GM19239 (cell line): ENCODE results near the gene ATOSB.
"Not testable (repeated sequence)": the region's sequence is repeated elsewhere in the genome, so short reads cannot be mapped to it uniquely, and the experiment has no call there.

Experiments used
- DNase-seq: peaks from one replicate; pipeline ENCODE4 v3.0.0; 2011; ENCODE audit warnings: low spot score; ENCODE audit not compliant: insufficient read length
- FAIRE-seq: peaks from 2 replicates; lab custom pipeline; 2011; peaks lifted over from hg19 to GRCh38; lab: Jason Lieb, UNC

ATOSB gene

GRCh38 chr9:35115680-35116538 lies at the start of gene ATOSB:
ATOSB (minus strand) TSS chr9:35115862; CDS start chr9:35108274, 7,588 bp downstream.
- DNase-seq (peak; percentile 82), FAIRE-seq (peak; percentile 96)

- no peak for FAIRE-seq
- DNase-seq: no peak
Observed at GRCh38 chr9:35164711-35165110, 49.0 kb upstream of the ATOSB start.

DNA sequence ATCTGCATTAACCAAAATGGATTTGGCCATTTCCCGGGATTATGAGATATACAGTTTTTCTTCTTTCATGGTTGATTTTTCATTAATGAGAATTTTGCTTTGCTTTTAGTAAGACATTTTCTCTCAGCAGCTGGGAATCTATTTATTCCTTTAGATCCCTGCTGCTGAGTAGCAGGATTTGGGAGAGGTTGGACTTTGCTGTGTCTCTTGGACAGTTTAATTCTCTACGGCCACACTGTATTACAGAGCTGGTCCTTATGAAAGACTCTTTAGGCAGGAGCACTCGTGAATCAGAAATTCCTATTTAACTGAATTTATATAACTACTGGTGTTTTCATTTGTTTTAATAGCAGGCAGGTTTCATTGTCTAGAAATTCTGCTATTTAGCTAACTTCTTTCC lies 47.8 kb upstream of the ATOSB start:
- FAIRE-seq: no peak
- no peak for DNase-seq

GRCh38 chr9:35162605-35163315 lies 47.1 kb upstream of the ATOSB start:
- FAIRE-seq (peak; percentile 70), DNase-seq (no peak)

- FAIRE-seq: no peak
- DNase-seq: peak; percentile 52
Observed at GRCh38 chr9:35161713-35162604, 46.3 kb upstream of the ATOSB start, which contains the start of gene UNC13B. UNC13B (plus strand) TSS chr9:35162009; CDS start chr9:35162284, 275 bp downstream.

DNA sequence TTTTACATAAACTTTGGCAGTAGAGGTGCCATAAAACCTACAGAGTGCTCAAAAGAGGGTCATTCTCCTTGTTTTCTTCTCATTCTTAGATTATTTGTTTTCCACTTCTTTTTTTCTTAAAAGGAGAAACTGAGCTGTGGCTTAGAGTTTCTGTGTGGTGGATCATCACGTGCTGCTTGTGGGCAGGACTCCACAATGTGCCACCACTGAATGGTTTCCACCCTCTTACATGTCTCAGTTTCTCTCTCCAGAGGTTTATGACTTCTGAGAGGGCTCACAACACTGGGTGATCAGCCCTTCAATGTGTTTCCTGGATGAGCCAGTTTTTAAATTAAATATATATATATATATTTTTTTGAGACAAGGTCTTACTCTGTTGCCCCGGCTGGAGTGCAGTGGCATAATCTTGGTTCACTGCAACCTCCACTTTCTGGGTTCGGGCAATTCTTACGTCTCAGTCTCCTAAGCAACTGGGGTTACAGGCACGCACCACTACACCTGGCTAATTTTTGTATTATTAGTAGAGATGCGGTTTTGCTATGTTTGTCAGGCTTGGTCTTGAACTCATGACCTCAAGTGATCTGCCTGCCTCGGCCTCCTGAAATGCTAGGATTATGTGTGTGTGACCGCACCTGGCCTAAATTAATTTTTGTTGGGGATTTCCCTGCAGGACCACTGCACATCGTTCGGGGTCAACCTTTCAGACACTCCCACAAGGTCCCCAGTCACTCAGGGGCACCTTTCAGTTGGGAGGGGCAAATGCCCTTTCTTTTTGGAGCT lies 43.0 kb upstream of the ATOSB start:
- no peak for DNase-seq
- peak; percentile 68 for FAIRE-seq

- DNase-seq, FAIRE-seq: not testable (repeated sequence)
Observed at GRCh38 chr9:35157836-35158235, 42.2 kb upstream of the ATOSB start.

DNA sequence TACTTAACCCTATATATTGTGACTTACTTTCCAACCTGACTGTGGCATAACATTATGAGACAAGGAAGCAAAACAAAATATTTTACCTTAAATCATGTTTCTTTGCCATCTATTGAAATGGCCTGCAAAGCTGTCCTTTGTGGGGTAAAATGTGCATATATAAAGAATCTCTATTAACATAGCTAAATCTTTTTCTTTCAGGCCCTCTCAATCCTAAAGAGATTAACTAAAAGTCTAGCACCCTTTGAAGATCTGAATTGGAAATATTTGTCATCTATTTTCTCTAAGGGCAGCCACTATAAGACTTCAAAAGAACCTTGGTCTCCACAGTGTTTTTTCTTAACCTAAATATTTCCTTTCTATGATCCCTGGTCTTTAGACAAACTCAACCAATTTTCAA lies 41.1 kb upstream of the ATOSB start:
- FAIRE-seq (no peak), DNase-seq (no peak)

DNA sequence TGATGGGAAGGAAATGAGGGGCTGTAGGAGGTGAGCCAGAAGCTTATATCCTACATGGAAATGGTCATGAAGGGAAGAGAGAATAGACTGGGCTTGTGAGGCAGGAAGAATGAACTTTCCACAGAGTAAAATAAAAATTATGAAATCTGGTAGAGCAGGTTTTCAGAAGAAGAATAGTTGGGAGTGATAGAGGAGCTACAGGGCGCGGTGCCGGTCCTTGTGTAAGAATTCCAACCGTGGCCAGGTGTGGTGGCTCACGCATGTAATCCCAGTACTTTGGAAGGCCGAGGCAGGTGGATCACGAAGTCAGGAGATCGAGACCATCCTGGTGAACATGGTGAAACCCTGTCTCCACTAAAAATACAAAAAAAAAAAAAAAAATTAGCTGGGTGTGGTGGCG lies 37.3 kb upstream of the ATOSB start:
- FAIRE-seq (no peak), DNase-seq (no peak)

GRCh38 chr9:35147941-35148563 lies 32.4 kb upstream of the ATOSB start:
- DNase-seq, FAIRE-seq: not testable (repeated sequence)

DNA sequence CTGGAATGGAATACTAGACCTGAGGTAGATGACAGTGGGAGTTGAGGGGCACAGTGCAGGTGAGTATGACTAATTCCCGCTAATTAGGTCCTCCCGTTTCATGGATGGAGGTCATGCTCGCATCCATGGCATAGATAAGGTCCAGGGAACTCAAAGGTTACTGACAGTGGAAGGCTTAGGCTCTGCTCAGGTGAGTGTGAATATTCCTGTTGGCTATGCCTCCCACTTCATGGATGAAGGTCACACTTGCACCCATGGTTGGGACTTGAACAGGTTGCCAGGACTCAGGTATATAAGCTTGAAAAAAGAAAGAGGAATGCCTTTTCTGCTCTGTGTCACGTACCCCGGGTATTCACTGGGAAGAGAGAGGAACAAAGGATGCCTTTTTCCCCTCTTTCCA lies 26.4 kb upstream of the ATOSB start:
- DNase-seq (no peak), FAIRE-seq (no peak)

- FAIRE-seq: no peak
Observed at GRCh38 chr9:35140093-35140492, 24.4 kb upstream of the ATOSB start.

DNA sequence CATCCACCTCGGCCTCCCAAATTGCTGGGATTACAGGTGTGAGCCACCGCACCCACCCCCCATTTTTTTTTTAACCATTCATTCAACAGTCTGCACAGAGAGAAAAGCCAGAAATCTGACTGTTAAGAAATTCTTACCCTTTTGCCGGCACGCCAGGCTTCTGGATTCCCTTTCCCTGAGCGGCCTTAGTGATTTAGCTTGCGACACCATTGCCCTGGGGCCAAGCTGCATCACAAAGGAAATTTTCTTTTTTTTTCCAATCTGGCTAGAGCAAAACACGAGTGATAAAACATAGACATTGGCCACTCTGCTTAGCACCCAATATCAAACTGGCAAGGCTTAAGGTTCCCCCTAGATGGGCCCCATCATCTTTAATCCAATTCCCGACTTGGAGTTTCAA lies 21.2 kb upstream of the ATOSB start:
- DNase-seq (no peak), FAIRE-seq (no peak)

More at GRCh38 chr9:35140093-35140492, 24.4 kb upstream of the ATOSB start:
- DNase-seq: no peak

DNA sequence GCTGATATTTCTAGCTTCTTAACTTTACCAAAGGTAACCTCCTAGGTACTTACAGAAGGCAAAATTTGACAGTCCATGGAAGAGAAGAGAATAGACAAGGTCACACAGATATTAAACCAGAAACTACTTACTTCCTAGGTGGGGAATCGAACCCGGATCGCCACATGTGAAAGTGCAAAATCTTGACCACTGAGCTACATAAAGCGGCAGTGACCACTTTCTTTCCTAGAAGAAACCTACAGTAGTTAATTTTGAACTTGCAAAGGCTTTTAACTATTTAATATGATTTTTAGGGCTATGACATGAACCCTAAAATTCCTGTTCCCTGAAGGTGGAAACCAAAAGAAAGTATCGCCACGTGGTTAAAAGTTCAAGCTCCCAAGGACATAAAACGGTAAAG lies 20.3 kb upstream of the ATOSB start:
- FAIRE-seq: no peak

DNA sequence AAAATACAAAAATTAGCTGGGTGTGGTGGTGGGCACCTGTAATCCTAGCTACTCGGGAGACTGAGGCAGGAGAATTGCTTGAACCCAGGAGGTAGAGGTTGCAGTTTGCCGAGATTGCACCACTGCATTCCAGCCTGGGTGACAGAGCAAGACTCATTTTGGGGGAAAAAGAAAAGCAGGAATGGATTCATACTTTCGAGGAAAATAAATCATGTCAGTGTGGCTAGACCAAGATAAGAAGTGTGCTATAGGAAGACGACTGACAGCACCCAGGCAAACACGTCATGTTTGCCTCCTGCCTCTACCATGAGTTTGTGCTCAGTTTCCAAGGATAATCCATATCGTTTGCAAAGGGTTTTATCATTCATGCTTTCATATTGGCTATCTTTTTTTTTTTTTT lies 19.3 kb upstream of the ATOSB start:
- no peak for DNase-seq
- no peak for FAIRE-seq

More for the DNA sequence above, 20.3 kb upstream of the ATOSB start:
- no peak for DNase-seq

DNA sequence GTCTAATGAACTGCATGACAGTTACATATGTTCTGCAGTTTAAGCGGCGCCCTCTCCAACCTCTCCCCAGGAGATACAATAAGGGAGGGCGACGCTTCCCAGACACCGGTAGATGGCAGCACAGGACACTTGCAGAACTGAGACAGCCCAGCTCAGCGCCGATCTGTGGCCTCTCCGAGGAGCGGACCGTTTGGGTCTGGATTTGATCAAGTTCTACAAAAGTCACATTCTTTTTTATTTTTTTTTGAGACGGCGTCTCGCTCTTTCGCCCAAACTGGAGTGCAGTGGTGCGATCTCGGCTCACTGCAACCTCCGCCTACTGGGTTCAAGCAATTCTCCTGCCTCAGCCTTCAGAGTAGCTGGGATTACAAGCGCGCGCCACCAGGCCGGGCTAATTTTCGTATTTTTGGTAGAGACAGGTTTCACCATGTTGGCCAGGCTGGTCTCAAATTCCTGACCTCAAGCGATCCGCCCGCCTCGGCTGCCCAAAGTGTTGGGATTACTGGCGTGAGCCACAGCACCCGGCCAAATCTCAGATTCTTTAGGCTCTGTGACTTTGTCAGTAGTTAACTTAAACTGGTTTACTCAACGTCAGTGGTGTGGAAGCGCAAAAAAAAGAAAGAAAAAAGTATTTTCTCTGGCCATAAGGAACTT lies 1.4 kb upstream of the ATOSB start:
- DNase-seq: peak; percentile 71
- FAIRE-seq: peak; percentile 89

DNA sequence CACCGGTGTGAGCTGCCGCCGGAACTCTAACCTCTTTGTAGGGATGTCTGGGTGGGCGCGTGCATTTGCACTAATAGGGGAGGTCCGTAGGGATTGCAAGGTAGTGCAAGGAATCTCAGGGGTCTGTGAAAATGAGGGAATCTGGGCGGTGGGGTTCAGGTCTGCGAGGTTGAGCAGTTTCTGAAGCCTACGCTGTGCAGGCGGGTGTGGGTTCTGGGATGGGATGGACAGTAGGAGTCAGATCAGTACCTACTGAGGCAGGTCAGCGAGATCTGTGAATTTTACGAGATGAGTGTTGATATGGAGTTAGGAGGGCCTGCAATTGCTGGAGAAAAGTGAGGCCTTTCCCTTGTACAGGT lies 856 bp upstream of the ATOSB start:
- no peak for DNase-seq

DNA sequence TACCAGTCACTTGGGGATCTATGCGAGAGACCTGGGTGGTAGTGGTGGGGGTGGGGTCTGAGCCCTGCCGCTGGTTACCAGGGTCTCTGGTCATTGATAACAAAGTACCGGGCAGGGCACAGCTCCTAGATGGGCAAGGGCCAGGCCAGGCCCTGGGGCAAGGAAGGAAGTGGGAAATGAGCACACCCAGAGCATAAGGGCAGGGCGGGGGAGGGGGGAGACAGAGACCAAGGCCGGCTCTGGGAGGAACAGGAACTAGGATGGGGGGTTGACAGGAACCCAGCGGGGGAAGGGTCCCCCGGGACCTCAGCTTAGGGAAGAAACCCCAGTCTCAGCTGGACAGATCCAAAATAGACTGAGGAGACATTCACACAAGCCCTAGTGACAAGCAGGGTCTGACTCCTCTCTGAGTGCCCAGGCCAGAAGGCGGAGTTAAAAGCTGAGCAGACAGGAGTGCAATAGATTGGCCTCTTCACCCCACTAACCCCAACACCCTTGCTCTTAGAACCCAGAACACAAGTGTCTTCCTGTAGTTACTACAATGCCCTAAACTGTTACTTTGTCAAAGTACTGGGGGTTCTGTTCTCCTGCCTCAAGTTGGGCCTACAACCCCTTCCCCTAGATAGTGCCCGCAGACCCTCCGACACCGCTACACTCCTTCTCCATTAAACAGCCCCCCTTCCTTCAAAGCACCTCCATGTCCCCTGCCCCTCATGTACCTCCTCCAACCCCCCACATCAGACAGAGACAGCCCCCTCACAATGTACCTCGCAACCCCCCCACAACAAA lies 628 bp downstream of the ATOSB start:
- FAIRE-seq (peak; percentile 94), DNase-seq (no peak)

More for the DNA sequence above, 856 bp upstream of the ATOSB start:
- FAIRE-seq: no peak
